Fibroblast of gingiva (primary cell): ENCODE data around the gene EIF3F.
A peak's percentile ranks its signal among the peaks of the same experiment; 100 is the strongest.

Source experiments
- DNase-seq: peaks from one replicate; pipeline ENCODE4 v3.0.0-alpha.2; 2011; ENCODE audit warnings: low read depth

The EIF3F gene

DNA sequence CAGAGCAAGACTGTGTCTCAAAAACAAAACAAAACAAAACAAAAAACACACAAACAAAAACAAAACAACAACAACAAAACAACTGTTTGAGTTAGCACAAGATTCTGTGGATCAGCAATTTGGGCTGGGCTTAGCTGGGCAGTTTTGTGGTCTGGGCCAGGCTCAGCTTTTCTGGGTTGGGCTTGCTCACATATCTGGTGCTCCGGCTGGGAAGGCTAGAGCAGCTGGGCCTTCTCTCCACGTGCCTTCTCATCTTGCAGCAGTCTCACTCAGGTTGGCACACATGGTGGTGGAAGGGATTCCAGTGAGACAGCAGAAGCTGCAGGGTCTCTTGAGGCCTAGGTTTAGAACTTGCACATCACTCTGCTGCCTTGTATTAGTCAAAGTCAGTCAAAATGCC is 35.7 kb downstream of the EIF3F start:
- DNase-seq = no peak

DNA sequence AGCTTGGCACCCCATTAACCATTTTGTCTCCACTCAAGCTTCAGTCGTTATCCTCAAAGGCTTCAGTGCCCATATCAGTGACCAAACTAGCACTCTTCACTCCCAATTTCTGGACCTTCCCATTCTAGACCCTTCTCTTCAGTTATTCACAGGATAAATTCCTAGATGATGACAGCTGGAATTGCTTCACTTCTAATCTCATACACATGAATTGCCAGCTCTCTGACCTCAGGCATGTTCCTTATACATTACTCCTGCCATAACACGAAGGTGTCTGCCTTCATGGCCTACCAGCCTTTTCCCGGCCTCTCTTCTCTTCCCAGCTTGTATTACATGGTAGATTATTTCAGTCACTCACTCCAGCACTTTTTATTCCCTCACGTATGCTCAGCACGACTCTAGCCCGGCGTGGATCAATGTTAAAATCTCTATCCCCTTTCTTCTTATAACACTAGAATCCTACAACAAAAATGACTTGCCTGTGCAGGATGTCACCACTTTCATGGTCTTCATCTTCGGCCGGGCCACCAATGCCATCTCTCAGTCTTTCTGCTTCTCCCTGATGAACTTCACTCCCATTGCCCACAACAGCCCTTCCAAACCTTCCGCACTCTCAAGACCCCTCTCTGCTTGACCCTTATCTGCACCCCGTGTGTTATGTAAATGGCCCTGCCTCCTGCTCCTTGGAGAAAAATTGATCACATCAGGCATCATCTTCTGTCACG is 36.9 kb downstream of the EIF3F start:
- DNase-seq = no peak

DNA sequence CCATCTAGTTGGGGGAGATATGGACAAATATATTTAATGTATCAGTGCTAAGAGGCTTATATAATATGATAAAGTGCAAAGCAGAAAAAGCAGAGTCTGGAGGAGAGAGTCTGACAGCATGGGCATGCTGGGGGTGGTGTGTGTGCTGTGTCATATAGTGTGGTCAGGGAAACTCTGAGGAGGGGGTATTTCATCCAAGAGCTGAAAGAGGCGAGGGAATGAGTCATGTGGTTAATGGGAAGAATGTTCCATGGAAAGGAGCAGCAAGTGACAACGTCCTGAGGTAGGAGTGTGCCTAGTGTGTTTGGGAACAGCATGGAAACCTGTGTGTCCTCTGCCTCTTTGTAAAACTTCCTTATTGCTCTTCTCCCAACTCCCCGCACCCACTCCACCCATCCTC is 38.0 kb downstream of the EIF3F start:
- no peak for DNase-seq

DNA sequence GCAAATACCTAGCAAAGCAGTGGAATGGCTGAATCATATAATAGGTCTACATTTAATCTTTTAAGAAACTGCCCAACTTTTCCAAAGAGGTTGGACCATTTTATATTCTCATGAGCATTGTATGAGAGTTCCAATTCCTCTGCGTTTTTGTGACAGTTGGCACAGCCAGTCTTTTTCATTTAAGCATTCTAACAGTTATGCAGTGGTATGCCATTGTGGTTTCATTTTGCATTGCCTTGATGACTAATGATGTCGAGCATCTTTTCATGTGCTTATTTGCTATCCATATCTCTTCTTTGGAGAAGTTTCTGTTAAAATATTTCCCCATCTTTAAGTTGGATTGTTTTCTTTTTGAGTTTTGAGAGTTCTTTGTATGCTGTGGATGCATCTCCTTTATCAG is 38.7 kb downstream of the EIF3F start:
- DNase-seq = peak; percentile 52

DNA sequence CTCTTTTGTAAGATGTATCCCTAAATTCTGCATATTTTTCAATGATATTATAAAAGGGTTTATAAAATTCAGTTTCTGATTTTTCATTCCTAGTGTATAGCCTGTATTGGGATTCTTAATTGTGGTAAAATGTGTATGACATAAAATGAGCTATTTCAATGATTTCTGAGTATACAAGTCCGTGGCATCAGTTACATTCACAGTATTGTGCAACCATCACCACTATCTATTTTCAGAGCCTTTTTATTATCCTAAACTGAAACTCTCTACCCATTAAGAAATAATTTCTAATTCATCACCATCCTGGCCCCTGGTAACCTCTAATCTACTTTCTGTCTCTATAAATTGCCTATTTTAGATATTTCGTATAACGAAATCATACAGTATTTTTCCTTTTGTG is 39.8 kb downstream of the EIF3F start:
- DNase-seq = no peak

DNA sequence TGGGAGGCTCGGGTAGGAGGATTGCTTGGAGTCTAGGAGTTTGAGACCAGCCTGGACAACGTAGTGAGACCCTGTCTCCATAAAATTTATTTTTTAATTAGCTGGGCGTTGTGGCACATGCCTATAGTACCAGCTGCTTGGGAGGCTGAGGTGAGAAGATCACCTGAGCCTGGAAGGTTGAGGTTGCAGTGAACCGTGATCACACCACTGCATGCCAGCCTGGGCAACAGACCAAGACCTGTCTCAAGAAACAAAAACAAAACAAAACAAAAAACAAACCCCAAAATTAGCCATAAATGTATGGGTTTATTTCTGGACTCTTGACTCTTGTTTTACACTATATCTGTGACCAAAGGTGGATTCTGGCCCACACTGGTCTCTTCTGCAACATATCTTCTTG is 41.6 kb downstream of the EIF3F start:
- DNase-seq = no peak

DNA sequence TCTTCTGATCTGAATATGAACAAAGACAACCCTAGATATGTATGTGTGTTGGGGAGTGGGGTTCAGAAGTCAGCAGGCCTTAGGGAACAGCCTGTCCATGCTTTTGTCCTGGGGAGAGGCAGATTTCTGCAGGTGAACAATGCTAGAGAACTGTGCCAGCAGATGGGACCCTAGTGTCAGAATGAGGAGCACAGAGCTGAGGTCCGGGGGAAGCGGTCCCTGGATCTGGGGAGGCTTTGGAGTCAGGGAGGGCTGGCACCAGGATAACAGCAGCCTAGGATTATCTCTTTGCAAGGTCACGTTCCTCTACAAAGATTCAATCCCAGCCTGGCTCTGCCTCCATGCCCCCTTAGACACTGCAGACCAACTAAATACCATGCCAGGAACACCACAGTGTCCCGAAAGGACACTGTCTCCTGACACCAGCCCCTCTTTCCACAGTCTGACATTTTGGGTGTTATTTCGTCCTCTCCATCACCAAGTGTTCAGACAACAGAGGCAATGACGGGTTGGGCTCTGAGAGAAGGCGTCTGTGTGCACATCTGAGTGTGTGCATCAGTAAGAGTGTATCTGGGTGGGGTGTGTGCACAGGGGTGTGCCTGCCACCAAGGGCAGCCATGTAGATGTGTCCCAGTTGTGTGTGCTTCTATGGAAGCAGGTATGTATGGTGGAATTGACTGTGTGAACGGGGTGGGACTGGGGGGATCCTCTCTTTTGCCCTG is 43.5 kb downstream of the EIF3F start:
- no peak for DNase-seq

DNA sequence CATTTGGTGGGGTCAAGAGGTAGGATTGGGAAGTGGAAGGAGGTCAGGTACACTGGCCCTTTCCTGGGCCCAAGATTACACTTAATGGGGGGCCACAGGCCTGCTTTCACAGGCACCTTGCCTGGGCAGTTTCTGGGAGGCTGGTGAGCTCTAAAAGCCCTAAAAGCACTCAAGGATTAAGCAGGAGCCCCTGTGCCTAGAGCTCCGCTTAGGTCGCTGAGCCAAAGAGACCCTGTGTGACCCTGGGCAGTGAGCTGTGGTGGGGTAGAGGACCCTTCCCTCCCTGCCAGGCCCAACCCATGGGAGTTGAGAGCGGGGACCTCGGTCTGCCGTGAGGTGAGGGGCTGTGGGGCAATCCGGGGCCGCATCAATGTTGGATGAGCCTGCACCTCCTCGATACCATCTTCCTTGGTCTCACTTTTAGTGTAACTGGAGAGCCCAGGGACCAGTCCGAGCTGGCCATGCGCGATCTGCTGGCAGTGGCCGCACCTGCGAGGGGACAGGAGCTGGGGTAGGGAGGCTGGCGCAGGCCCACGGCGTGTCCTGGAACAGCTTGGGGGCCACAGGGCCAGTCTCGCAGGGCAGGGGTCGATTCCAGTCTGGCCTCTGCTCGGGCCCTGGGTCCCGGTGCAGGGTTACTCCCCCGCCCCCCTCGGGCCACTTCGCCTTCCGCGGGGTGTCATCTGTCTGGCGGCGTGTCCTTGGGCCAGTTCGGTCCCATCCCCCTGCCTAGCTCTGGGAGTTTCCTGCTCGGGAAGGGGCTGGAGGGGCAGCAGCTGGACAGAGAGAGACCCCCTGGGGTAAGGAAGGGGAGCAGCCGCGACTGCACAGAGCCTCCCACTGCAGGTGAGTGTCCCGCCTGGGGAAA is 44.3 kb downstream of the EIF3F start:
- no peak for DNase-seq

DNA sequence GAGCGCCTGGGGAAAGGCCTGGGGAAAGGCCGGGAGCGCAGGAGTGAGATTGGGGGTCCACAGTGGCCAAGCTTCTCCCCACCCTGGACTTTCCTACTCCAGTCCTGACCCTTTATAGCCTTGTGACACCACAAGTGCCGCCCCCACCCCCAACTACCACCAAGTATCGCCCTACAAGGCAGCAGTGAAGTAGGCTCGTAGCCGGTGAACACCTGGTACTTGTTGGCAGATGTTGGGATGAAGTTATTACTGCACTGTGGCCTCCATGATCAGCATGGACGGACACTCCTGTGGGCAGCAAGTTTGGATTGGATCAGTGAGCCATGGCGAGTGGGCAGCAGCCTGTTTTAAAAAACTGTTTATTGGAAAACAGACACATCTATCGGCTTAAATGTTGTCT is 45.0 kb downstream of the EIF3F start:
- DNase-seq = no peak

DNA sequence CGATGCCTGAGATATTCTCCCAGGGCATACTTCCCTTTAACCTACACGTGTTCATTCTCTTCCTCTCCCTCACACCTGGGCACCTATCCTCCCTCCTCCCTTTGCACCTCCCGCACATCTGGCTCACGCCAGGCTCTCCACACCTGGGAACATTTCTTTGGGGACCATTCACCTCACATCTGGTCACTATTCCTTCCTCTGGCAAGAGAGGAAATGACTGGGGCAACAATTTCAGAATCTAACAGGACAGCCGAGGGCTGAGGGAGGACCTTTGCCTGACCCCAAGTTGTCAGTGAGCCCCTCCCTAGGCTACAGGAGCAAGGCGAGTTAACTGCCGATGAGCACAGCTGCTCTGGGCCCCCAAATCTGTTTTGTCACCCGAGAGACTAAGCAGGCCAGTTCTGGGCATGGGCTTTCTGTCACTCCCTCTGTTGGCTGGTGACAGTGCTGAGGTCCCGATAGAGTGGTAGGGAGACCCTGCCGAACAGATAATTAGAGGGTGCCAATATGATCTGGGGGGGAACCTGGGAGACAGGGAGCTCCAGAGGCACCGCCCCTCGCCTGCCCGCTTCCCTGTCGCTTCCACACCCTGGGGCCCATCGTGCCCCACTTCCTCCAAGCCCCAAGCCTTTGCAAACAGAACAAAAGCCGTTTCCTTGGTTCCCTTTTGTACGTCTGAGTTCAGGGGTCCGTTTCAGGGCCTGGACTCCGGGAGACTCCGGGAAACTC is 45.6 kb downstream of the EIF3F start:
- DNase-seq = no peak

DNA sequence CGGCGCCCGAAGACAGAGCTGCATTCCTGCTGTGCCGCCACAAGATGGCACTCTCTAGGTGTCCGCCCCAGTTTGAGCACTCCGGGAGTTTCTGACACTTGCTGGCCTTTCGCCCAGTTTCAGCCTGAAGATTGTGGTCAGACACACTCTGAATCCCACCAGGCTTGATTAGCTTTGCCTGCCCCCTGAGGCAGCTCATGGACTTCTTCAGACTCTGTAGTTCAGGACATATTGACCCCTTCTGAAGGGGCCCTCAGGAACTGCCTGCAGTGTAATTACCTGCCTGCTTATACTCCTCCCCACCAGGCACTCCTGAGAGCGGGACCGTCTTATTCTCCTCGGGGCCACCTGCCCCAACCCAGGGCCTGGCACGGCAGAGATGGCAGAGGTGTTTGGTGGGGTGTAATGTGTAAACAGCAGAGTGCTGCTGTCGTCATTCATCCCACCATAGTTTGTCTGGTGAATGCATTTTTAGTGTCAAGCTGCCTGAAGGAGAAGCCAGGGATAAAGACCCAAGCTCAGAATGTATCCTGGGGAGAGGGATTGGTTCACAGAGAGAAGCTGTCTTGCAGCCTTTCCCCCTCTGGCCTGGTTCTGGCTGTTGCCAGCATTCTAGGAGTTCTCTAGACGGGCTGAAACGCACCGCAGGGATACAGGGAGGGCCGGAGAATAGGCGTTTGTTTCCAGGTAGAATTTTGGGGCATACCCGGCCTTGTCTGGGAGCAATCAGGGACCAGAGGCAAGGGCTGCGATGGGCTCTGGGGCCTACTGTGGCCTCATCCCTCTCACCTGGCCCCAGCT is 46.4 kb downstream of the EIF3F start:
- peak; percentile 69 for DNase-seq

DNA sequence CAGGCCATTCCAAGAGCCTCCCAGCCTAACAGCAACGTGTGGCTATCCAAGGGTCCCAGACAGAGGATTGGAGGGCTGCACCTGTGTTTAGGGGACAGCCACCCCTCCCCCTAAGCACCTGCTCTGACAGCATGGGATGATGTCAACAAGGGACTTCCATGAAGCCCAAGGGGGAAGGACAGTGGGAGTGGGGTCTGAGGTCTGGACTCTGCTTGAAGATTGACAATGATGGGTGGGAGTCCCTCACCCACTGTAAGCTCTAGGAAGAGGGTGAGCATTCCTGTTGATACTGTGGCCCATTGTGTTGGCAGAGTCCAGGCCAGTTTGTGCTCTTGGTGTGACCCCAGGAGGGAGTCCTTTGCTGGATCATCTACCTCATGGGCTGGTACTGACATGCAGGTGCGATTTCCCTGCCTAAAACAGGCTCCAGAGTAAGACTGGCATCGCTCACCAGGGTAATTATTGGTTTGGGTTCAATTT is 47.0 kb downstream of the EIF3F start:
- DNase-seq = no peak

DNA sequence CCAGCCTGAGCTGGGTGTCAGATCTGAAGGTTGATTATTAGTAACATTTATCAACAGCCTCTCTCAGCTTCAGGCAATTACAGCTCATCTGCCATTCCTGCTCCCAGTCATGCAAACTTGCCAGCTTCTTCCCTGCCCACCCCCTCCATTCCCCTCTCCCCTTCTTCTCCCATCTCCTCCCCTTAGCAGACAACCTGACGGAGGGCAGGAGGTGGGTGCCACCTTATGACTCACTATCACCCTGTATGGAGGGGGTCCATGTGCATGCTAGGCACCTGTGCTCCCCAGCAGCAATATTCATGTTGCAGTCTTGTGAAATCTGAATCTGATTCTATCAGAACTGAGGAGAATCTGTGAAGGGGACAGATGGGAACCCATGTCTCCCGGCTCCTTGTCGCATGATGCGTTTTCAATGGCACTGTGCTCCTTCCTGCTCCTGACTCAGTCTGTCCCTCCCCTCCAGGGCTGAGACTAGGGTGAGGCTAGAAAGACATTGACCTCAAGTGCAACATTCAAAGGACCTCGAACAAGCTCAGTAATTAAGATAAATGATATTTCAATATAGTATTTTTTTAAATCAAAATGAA is 47.6 kb downstream of the EIF3F start:
- DNase-seq = no peak

DNA sequence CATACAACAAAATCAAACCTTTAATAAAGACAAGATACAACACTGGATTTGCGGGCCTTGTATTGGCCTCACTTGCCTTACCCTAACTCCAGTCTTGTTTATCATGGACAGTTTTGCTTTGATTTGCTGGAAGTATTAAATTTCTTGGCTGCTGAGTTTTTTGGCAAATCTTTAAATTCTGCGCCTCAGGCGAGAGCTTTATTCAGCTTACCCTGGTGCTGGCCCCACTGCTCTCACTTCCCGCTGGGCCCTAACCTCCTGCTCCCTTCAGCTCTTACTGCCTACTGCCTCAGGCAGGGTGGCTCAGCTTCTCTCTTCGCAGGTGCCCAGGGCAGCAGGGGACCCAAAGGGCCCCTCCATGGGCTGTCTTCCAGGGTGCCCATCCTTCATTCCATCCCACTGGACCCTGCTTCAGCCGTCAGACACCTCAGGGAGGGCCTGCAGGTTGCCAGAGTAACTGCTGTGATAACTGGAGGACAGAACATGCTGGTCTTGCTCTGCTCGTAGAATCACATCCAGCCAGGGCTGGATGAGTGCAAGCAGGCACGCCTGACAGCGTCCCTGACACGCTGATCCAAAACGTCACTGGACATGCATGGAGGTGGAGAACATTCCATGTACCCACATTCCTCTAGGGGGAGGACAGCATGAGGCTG is 48.2 kb downstream of the EIF3F start:
- DNase-seq = peak; percentile 54

DNA sequence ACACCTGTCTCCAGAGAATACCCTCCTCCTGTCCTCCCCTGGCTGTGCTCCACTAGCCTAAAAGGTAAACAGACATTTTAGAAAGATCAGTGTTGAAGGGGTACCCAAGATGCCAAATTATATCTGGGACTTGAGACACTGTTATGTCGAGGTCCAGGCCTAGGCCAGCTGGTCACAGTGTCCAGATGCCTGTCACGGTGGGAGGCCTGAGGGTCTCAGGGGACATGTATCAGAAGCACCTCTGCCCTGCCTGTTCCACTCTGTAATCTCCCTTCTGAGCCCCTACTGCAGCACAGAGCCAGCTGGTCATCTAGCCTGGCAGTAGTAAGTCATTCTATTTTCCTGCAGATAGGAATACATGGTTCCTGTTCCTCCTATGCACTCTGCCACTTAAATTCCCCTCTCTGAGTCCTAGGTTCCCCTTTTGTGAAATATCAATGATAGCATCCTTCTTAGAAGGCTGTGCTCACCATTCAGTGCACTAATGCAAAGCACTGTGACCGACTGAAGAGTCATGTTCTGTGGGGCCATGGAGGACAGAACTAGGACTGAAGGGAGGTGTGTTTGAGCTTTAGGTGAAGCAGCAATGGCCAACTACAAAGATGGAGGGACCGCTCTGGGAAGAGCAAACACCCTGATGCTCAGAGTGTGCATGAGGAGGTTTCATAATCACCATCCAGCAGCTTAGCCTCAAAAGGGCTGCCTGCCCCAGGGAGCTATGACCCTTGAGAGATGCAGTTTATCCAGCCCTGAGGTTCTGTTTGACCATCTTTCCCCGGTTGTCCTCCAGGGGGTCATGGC is 49.1 kb downstream of the EIF3F start:
- DNase-seq = no peak

DNA sequence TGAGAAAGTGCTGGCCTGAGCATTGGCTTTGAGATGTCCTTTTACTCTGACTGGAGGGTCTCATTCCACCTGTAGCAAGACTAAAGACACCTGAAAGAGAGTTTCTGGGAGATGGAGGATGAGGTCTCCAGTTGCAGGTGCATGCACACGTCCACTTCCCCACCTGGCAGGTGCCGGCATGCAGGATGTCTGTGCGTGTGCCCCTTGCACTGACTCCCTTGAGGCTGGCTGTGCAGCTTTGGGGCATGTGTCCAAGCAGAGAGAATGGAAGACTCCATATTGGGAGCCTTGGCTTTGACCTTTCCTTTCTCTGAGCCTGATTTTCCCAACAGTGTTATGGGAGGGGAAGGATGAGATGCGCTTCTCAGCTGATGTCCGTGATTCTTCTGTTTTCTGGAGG is 49.8 kb downstream of the EIF3F start:
- DNase-seq = no peak

DNA sequence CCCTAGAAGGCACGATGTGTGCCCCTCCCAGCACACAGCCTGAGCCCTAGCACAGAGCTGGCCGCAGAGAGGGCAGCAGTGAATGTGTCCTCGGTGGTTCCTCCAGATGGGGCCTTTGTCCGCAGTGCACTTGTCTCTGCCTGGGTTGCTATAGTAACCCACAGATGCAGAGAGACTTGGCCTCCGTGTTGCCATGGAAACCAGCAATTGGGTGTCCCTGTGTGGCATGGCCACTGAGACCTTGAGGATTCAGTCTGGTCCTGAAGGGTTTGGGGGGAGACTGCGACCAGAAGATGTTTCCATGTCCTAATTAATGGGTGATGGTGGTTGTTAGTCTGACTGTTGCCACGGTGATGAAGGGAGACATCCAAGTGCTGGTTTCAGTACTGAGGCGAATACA is 51.3 kb downstream of the EIF3F start:
- DNase-seq = no peak

DNA sequence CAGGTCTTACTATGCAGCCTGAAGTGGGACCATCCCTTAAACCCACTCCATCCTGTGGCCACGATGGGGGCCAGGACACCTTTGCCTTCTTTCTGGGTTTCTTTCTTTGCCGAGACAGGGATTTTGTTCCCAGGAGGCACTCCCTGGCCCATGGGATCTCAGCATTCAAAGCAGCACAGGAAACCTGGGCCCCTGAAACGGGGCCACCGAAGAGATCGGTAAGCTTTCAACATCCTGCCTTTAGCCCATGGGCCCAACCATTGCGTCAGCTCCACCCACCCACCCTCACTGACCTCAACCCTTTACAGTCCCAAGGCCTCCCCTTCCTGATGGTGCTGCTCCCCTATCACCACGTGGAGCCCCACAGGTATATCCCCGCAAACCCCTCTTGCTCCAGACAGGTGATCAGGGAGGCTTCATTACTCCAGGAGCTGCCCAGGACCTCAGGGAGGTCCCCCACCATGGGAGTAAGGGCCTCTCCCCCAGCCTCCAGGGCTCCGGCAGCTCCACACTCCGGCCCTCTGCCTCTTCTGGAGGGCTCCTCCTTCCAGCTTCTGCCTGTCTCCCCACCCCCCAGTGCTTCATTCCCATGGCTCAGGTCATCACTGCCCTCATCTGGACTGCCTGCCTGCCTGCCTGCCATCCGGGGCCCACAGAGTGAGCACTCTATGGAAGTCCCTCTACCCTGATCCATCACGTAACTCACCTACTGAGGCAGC is 51.8 kb downstream of the EIF3F start:
- no peak for DNase-seq
